Cerebellar nuclear complex (tissue), 1 donor: Measurements from ENCODE around the gene FAM209B.
"Not testable (repeated sequence)": the region's sequence is repeated elsewhere in the genome, so short reads cannot be mapped to it uniquely, and the experiment has no call there.

Source experiments
- DNase-seq, 2 experiments: peaks; one replicate each; lab custom pipeline; 2025; lab: John Stamatoyannopoulos, UW

Gene FAM209B

GRCh38 chr20:56540415-56540814, 7.4 kb downstream of the FAM209B start:
- no peak for DNase-seq

DNA sequence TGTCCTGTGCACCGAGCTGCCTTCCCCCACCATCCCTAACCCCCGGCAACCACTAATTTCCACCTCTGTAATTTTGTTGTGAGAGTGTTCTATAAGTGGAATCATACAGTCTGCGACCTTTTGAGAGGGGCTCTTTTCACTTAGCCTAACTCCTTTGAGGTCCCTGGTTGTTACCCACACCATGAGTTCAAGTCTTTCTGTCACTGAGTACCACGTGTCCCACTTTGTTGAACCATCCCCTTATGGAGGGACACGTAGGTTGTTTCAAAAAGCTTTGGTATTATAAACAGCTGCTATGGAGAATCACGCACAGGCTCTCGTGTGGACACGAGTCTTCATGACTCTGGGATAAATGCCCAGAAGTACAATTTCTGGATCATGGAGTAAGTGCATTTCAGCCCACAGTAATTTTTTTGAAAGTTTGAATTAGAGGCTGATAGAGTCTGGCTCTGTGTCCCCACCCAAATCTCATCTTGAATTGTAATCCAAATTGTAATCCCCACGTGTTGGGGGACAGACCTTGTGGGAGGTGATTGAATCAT, 9.5 kb downstream of the FAM209B start:
- no peak for DNase-seq

DNA sequence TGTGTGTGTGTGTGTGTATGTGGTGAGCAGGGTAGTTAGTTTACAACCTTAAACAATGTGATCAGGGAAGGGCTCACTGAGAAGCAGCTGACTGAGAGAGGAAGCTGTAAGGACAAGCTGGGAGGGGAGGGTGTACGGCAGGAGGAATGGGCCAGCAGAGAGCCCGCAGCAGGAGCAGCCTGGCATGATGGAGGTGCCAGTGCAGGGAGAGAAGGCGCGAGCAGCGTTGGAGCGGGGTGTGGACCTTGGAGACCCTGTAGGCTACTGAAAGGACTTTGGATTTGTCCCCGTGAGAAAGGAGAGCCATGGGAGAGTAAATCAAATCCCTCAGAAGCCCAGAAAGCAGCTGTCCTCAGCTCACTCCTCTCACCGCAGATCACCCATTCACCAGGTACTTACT, 18.5 kb downstream of the FAM209B start:
- DNase-seq, result no peak

GRCh38 chr20:56552911-56553629, 20.0 kb downstream of the FAM209B start:
- DNase-seq, result no peak

DNA sequence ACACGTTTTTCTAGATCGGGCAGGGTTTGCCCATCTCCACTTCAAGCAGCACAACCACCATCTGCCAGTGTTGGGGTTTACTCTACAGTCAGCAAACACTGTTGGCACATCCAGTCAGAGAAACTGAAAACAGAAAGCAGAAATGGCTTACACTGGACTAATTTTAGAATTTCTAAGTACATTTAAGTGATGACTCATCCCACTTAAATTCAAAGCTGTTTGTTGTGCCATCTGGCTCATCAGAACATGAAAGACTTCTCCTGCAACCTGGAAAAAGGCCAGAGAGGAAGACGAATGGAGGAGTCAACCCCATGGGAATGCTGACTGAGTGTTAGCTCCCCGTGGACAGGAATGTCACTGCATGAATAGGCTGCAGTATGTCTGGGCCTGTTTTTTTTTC, 21.8 kb downstream of the FAM209B start:
- DNase-seq, result no peak

DNA sequence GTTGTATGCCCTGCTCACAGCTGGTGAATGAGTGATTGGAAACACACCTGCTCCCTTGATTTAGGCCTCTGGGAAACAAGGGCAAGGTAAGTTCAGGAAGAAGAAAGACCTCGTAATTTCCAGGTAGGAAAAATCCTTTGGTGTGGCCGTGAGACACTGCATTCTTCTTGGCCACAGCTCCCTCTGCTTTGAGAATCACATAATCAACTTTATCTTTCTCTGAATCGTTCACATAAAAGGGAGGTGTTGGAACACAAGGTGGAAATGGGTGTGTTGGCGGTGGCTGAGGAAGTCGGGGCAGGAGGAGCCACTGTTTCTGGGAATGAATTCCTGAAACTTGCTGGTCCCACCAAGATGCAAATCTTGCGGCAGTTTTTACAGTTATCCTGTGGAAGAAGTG, 25.9 kb downstream of the FAM209B start:
- DNase-seq, result no peak

GRCh38 chr20:56564526-56564925, 31.5 kb downstream of the FAM209B start:
- DNase-seq, result not testable (repeated sequence)

GRCh38 chr20:56565511-56565910, 32.5 kb downstream of the FAM209B start:
- no peak for DNase-seq

DNA sequence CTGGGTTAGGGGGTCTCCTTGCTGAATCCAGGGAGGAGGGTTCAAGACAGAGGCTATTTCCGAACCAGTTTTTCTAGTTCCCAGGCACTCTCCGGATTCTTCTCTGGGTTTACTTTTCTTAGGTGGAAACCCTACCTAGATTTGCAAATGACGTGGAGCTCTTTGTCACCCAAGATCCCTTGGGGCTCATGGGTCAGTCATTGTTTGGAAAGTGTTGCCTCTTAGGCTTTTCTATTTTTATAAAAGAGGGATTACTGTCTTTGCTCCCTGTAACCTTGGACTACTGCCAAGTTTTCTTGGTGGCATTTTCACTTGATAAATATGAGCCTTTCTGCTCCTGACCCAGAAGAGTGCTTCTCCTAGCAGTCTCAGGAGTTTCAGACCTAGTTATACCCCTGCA, 33.6 kb downstream of the FAM209B start:
- DNase-seq, result no peak

DNA sequence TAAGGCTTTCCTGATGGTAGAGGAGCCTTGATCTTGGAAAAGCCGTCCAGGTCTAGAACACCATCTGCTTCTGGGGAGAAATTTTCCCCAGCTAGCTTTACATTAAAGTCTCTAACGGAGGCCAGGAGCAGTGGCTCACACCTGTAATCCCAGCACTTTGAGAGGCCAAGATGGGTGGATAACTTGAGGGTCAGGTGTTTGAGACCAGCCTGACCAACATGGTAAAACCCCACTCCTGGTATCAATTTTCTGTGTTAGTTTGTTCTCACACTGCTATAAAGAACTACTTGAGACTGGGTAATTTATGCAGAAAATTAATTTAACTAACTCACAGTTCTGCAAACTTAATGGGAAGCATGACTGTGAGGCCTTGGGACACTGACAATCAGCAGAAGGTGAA, 37.8 kb downstream of the FAM209B start:
- DNase-seq, result no peak

GRCh38 chr20:56572172-56572571, 39.1 kb downstream of the FAM209B start:
- DNase-seq, result no peak

DNA sequence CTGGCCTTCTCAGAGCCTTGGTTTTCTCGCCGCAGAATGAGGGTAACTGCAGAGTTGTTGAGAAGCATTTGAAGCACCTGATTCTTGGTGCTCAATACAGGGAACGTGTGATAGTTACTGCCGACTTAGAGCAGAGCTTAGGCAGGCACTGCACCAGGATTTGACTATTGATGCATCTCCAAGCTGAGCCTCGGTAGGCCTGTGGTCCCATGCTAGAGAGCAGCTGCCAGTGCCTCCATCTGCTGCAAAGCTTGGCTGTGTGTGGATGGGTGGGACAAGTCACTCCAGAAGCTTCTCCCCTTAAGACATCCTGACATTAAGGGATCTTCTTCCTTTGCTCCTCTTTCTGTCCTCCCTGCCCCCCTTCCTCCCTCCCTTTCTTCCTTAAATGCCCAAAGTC, 40.9 kb downstream of the FAM209B start:
- no peak for DNase-seq

- DNase-seq, result no peak
These were observed 41.6 kb downstream of the FAM209B start for GRCh38 chr20:56574531-56575142.

DNA sequence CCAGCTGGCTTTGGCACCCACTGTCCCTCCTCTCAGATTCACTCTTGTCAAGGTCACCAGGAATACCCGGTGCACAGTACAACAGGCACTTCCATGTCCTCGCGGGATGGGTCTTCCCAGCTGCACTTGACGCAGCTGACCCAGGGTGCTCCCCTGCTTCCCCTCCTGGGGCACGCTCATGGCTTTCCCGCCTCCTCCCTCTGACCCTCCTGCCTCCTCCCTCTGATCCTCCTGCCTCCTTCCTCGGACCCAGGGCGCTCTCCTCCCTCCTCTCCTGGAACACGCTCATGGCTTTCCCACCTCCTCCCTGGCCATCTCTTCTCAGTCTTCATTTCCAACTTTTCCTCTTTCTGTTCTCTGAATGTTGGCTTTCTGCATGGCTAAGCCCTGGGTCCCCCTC, 42.1 kb downstream of the FAM209B start:
- no peak for DNase-seq

- no peak for DNase-seq
These were observed 42.9 kb downstream of the FAM209B start for GRCh38 chr20:56575961-56576360.

GRCh38 chr20:56579301-56579710, 46.3 kb downstream of the FAM209B start:
- no peak for DNase-seq

DNA sequence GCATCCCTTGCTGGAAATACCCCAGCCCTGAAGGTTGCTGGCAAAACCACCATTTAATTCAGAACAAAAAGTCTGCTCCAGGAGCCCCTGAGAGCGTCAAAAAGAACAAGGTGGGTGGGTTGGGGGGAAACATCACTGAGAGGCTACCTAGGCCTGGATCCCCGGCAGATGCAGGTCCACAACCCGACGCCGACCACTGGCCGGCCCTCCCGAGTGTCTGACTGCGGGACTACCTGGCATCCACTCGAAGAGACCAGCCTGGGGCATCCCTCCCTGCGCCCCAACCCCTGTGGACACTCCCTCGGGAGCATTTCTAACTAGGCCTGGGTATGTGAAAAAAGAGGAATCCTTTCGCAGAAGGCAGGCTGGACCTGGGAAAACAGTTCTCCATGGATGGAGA, 47.2 kb downstream of the FAM209B start:
- DNase-seq, result no peak

DNA sequence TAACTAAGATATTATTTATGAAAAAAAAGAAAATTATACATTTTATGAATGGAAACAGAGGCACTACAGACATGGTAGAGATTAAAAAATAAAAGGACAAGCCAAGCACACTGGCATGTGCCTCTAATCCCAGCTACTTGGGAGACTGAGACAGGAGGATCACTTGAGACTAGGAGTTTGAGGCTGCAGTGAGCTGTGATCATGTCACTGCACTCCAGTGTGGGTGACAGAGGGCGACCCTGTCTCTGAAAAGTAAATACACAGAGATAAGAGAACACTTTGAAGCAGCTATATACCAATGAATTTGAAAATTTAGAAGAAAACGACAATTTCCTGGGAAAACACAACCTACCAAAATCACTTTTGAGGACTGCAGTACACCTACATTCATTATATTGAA, 48.7 kb downstream of the FAM209B start:
- no peak for DNase-seq

DNA sequence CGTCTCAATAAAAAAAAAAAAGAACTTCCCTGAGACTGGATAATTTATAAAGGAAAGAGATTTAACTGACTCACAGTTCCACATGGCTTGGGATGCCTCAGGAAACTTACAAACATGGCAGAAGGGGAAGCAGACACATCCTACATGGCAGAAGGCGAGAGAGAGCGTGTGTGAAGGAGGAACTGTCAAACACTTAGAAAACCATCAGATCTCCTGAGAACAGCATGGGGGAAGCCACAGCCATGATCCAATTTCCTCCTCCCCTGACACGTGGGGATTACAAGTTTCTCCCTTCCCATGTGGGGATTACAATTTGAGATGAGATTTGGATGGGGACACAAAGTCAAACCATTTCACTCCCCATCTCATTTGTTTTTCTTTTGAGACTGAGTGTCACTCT, 49.5 kb downstream of the FAM209B start:
- DNase-seq, result no peak

- no peak for DNase-seq
These were observed 51.9 kb downstream of the FAM209B start for GRCh38 chr20:56584916-56585315.
